SK-MEL-5 (cell line): ENCODE results near the gene TRERF1. TPM values are rescaled to one million over a fixed set of nuclear protein-coding genes. Genes with fewer than 3 reads are reported as not detected.

ENCODE experiments used
- DNase-seq: peaks from one replicate; pipeline ENCODE4 v3.0.0-alpha.2; 2016; ENCODE audit warnings: low read depth, low spot score
- in situ Hi-C: cut with HindIII; loops from 2 replicates; pipeline ENCODE4 v1.10.0; 2016; ENCODE audit warnings: low sequenced_read_pairs, high pct_unique_total_duplicates, low pct_unique_long_range_greater_than_20kb
- total RNA-seq: library from RNA; depleted of rRNA; stranded (reverse); fragments of >200 nt; shearing (Covaris generic); gene quantifications from 2 replicates; pipeline ENCODE4 v1.2.3, GENCODE V29; 2014

TRERF1 gene
- total RNA-seq, 1 experiment from 2014 or later: 2.3 TPM

- in situ Hi-C loops: no loop called here
- no peak for DNase-seq
Observed at GRCh38 chr6:42385339-42385738, 66.4 kb downstream of the TRERF1 start.

- DNase-seq: no peak
- in situ Hi-C loops: no loop called here
Observed at GRCh38 chr6:42383421-42384205, 68.1 kb downstream of the TRERF1 start.

- in situ Hi-C loops: no loop called here
- DNase-seq: no peak
Observed at GRCh38 chr6:42381850-42382249, 69.9 kb downstream of the TRERF1 start.

GRCh38 chr6:42380228-42380979 lies 71.3 kb downstream of the TRERF1 start:
- DNase-seq: no peak
- in situ Hi-C loops: no loop called here

GRCh38 chr6:42378536-42378935 lies 73.2 kb downstream of the TRERF1 start:
- no peak for DNase-seq
- in situ Hi-C loops: no loop called here

GRCh38 chr6:42378125-42378524 lies 73.6 kb downstream of the TRERF1 start:
- in situ Hi-C loops: no loop called here
- DNase-seq: no peak

- in situ Hi-C loops: no loop called here
- no peak for DNase-seq
Observed at GRCh38 chr6:42375007-42375635, 76.6 kb downstream of the TRERF1 start.

- no peak for DNase-seq
- in situ Hi-C loops: no loop called here
Observed at GRCh38 chr6:42374018-42374669, 77.6 kb downstream of the TRERF1 start.

GRCh38 chr6:42372699-42373098 lies 79.0 kb downstream of the TRERF1 start:
- in situ Hi-C loops: no loop called here

GRCh38 chr6:42370323-42370985 lies 81.3 kb downstream of the TRERF1 start:
- no peak for DNase-seq
- in situ Hi-C loops: no loop called here

More at GRCh38 chr6:42372699-42373098, 79.0 kb downstream of the TRERF1 start:
- DNase-seq: no peak

GRCh38 chr6:42369568-42369967 lies 82.2 kb downstream of the TRERF1 start:
- in situ Hi-C loops: no loop called here
- no peak for DNase-seq

GRCh38 chr6:42368181-42368580 lies 83.5 kb downstream of the TRERF1 start:
- in situ Hi-C loops: no loop called here
- DNase-seq: no peak

GRCh38 chr6:42367353-42368011 lies 84.2 kb downstream of the TRERF1 start:
- in situ Hi-C loops: no loop called here
- no peak for DNase-seq

GRCh38 chr6:42366999-42367352 lies 84.8 kb downstream of the TRERF1 start:
- no peak for DNase-seq
- in situ Hi-C loops: no loop called here

GRCh38 chr6:42366011-42366705 lies 85.6 kb downstream of the TRERF1 start:
- in situ Hi-C loops: no loop called here
- no peak for DNase-seq

GRCh38 chr6:42365021-42365420 lies 86.7 kb downstream of the TRERF1 start:
- DNase-seq: no peak
- in situ Hi-C loops: no loop called here
